Astrocyte of the hippocampus (primary cell): ENCODE measurements around the gene BBC3.

Experiments used
- DNase-seq: peaks from one replicate; pipeline ENCODE4 v3.0.0; 2011; ENCODE audit warnings: low read depth, low spot score

The BBC3 gene

DNA sequence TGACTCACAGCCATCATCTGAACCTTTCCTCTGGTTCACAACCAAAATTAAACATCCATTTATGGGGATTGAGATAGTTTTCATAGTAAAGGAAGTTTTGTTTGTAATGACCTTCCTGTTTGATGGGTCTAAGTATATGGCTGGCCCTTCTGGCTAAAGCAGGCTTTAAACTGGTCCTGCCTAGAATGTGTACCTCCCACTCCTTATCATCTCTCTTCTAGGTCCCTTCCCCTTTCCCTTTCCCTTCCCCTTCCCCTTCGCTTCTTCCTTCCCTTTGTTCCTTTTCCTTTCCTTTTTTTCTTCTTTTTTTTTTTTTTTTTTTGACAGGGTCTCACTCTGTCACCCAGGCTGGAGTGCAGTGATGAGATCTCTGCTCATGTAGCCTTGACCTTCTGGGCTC, 35.6 kb downstream of the BBC3 start:
- no peak for DNase-seq

DNA sequence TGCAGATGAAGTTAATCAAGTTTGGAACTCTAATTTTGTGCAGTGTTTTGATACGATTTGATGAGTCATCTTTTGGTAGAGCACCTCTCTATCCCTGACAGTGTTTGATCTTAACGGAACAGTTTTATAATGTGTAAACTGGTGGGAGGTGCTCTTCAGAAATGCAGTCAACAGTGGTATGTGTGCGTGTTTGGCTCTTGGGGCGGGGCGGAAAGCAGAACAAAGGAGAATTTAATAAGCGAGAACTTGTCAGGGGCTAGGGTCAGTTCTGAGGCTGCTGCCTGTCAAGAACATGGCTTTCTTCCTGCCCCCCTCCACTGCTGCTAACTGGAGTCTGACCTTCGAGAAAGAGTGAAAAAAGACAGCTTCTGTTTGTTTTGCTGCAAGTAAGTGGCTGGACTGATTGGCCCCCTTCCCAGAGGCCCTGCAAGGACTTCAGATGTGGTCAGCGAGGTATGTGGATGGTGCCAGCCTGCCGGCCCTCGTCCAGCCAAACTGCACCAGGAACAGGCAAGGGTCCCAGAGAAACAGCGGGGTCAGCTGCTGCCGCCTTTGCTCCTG, 40.8 kb downstream of the BBC3 start:
- DNase-seq, result peak; percentile 98

DNA sequence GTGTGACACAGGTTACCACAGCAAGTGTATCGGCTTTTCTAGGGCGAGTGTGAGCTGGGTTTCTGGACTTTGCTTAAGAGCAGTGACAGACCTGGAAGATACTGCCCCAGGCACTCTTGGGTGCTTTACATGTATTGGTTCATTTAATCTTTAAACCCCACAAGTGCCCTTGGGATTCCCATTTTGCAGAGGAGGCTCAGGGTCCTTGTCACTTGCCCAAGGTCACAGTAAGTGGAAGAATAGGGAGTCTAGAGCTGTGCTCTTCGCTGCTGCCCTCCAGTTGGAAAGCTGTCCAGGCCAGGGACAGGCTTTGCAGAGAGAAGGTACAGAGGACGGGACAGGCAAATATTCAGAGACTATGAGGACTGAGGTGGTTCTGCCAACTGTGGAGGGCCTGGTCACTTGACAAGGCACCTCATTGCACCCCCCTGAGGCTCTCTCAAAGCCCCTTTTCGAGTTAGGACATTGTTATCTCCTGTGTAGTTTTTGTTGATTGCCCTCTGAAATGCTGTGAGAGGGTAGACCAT, 42.4 kb downstream of the BBC3 start:
- DNase-seq, result no peak

DNA sequence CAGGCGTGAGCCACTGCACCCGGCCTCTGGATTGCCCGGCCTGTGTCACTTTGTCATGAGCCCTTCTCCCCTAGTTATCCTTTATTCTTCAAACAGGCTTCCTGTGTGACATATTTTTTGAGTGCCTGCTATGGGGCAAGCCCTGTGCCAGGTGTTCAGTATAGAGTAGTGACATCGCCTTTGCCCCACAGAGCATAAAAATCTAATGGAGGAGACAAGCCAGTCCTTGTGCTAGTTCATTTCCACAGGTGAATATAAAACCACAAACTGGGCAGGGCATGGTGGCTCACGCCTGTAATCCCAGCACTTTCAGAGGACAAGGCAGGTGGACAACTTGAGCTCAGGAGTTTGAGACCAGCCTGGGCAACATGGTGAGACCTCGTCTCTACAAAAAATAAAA, 43.2 kb downstream of the BBC3 start:
- no peak for DNase-seq

DNA sequence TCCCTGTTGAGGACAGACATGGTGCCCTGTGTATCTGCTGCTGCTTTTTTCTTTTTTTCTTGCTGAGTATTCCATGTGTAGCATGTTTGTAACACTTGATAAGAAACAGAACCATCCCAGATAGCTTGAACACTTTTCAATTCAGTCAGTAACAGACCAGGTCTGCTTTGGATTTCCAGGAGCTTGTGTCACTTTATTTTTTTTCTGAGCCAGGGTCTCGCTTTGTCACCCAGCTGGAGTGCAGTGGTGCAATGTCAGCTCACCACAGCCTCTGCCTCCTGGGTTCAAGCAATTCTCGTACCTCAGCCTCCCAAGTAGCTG, 43.7 kb downstream of the BBC3 start:
- DNase-seq, result no peak

DNA sequence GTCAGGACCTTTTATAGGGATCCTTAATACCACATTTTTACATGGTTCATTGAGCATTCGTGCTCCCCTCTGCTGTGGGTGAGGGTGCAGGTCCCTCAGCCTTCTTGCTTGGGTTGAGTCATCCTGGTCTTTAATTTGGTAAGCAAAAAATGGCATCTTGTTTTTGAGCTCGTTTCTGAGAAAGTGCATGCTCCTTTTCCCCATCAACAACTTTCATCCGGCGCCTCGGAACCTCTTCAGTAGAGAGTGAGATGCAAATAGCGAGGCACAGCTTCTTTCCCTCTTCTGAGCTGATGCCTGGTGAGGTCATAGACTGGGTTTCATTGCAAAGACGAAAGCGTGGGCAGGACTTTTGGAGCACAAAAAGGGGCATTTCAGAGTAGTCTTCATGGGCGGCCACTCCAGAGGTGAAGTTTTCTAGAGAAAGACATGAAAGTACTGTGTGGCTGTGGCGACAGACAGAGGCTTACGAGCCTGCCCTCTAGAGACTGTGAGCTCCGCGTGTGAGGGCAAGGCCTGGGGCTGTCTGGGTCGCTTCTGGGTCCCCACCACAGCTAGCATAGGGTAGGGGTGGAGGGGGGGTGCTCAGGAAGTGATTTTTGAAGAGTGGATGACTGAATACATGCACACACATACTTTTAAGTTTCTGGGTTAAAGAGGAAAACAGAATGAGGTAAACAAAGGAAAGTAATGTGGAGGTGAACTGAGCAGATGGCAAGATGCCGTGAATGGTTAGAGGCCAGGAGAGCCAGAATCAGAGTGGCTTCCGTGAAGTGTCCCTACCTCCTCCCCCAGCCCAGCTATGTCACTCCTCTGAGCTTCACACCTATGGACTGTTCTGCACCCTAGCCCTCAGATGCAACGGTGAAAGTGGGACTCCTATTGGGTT, 44.3 kb downstream of the BBC3 start:
- peak; percentile 35 for DNase-seq

DNA sequence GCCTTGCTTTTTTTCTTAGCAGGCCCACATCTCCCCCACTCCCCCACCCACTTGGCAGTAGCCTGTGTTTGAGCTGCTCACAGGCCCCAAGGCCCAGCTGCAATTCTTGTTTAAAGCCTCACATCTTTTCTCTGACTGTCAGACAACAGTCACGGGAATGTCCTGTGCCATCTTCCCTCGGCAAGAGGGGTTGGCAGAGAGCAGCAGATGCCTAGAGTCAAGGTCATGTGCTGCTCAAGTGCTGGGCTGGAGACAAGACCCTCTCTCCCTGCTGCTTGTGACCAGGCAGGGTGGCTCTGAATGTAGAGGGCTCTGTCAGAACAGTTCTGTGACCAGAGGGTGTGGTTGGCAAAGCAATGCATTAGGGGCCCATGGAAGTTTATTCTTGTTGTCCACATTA, 47.4 kb downstream of the BBC3 start:
- DNase-seq, result no peak

DNA sequence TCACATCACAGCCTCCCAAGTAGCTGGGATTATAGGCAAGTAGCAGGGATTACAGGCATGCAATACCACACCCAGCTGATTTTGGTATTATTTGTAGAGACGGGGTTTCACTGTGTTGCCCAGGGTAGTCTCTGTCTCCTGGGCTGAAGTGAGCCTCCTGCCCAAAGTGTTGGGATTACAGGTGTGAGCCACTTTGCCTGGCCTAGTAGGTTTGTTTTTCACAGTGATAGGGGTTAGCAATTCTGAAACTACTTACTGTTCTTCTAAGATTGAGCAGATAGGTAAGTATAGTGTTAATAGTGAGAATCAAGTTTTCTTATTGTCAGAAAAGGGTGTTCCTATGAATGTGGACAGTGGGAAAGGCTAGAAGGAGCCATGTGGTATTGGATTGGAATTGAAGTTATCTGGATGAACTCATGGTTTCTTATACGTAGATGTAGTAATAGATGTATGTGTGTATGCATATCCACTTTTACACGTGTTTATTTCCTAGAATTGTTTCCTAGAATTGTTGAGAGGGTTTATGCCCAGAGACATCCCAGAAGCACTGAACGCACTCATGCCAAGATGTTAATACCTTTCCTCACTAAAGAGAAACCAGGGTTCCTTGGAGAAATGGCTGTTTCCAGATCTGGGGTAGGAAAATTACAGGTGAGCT, 51.2 kb downstream of the BBC3 start:
- no peak for DNase-seq

DNA sequence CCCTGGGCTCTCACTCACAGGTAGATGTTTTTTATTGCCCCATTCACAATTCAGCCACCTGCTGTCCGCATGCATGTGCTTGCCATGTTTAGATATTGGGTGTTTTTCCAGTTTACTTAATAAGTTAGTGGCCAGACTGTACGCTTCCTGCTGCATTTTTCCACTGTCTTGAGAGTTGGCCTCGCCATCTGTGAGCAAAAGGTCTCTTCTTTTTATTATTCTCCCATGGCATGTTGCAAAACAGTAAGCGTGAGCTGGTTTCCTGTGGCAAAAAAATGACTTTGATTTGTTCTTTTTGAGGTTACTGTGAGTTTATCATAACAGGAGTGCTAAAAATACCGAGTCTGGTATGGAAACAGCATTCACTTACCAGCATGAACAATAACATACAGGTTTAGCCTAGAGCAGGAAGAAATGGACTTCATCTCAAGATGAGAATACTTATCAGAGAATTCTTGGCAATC, 54.3 kb downstream of the BBC3 start:
- peak; percentile 78 for DNase-seq

DNA sequence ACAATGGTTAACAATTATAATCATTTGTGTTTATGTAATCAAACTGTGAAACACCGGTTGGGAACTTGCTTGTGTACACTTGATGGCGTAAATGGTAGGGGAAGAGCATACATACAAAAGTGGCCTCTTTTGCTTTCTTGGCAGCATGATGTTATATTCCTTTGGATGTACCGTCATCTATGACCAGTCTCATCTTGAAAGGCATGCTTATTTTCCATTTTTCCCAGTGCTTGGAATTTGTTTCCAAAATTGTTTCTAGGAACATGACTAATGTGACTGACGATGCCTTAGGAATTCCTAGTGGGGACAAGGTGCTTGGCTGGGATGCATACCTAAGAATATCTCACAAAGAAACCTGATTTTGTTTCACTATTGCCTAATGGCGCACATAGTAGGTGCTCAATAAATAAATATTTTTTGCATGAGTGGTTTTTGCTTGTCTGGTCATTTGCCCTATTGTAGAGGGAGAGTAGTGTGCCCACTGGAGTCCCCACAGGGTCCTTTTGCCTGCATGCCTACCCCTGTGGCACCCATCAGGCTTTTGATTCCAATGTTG, 54.9 kb downstream of the BBC3 start:
- peak; percentile 58 for DNase-seq

DNA sequence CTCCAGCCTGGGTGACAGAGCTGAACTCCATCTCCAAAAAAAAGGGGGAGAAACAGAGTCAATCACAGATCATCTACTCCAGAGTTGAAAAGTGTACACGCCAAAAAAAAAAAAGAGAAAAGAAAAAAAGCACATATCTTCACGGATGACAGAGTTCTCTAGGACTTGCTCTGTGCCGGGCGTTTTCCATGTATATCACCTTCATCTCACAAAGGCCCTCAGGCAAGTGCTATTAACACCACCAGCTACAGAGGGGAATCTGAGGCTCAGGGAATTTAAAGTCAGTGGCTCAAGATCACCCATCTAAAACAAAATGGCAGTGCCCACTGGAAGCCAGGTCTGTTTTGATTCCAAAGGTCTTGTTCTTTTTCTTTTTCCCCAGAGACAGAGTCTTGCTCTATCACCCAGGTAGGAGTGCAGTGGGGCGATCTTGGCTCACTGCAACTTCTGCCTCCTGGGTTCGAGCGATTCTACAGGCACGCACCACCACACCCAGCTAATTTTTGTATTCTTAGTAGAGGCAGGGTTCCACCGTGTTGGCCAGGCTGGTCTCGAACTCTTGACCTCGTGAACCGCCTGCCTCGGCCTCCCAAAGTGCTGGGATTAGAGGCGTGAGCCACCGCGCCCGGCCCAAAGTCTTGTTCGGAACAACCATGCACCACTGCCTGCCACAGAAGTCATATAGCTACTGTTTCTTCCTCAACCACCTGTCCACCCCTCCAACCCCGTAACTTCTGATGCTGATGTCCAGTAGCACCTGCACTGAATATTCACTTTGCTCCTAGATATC, 58.1 kb downstream of the BBC3 start:
- DNase-seq, result no peak
